GM12878 (cell line): ENCODE results near the gene RERE. TPM values are rescaled to one million over a fixed set of nuclear protein-coding genes. Genes with fewer than 3 reads are reported as not detected.

Experiments used
- ATAC-seq: fragments of 200-7000 bp; cut with Tn5 transposase; 3 replicates; pipeline ENCODE4 v1.9.1; 2020; ENCODE audit warnings: mild to moderate bottlenecking, moderate library complexity
- BruUV-seq: library from RNA; stranded (reverse); fragments of 400-500 nt; replicated peaks from 2 replicates; lab custom pipeline; 2021; lab: Mats Ljungman, UMichigan
- CTCF ChIA-PET: fragments of 300-600 bp; sonication (Branson Sonifier 250); formaldehyde crosslinking; extraction: SDS; loops from one replicate; lab custom pipeline; 2021; ENCODE audit warnings: inconsistent platforms; lab: Yijun Ruan, JAX
- POLR2A ChIA-PET: fragments of 350-600 bp; formaldehyde crosslinking; extraction: SDS; loops from one replicate; lab custom pipeline; 2021; ENCODE audit warnings: inconsistent platforms; lab: Charles Lee
- RAD21 ChIA-PET: fragments of 300-600 bp; sonication (Branson Sonifier 250); formaldehyde crosslinking; loops from one replicate; lab custom pipeline; 2023; ENCODE audit warnings: antibody characterized with exemption; ENCODE audit not compliant: unreplicated experiment; lab: Charles Lee
- SMC1A ChIA-PET: fragments of 300-600 bp; sonication (Branson Sonifier 250); formaldehyde crosslinking; loops from one replicate; lab custom pipeline; 2023; ENCODE audit not compliant: unreplicated experiment, uncharacterized antibody; lab: Charles Lee
- DNase-seq: peaks from one replicate; pipeline ENCODE4 v3.0.0-alpha.2; 2011; ENCODE audit warnings: low read depth, low spot score
- FAIRE-seq: peaks from 3 replicates; lab custom pipeline; 2011; peaks lifted over from hg19 to GRCh38; lab: Jason Lieb, UNC
- H2AFZ ChIP-seq: 2 replicates; pipeline ENCODE4 v1.6.0; 2011; ENCODE audit warnings: low read depth, low read length, control low read depth; ENCODE audit not compliant: control insufficient read depth
- H3K27ac ChIP-seq: 2 replicates; pipeline ENCODE4 v1.5.1; 2011; ENCODE audit warnings: control low read depth; ENCODE audit not compliant: control insufficient read depth, insufficient read depth
- H3K27me3 ChIP-seq, 2 experiments: replicated peaks in 1 of 2; 2 replicates each; pipeline versions ENCODE4 v1.6.0 to v1.6.1; 2011; ENCODE audit warnings: low read length in 1 of 2; ENCODE audit not compliant: control insufficient read depth in 2 of 2, insufficient read depth in 2 of 2
- H3K36me3 ChIP-seq, 2 experiments: 2 replicates each; pipeline ENCODE4 v1.5.1; 2011; ENCODE audit warnings: low read length in 1 of 2; ENCODE audit not compliant: control insufficient read depth in 2 of 2, insufficient read depth in 2 of 2
- H3K4me1 ChIP-seq: 2 replicates; pipeline ENCODE4 v1.6.1; 2011; ENCODE audit warnings: mild to moderate bottlenecking, low read length, moderate library complexity, mixed read lengths; ENCODE audit not compliant: control insufficient read depth, insufficient read depth
- H3K4me2 ChIP-seq: 2 replicates; pipeline ENCODE4 v1.6.0; 2011; ENCODE audit warnings: control low read depth; ENCODE audit not compliant: control insufficient read depth, insufficient read depth
- H3K4me3 ChIP-seq: fragments of 200-600 bp; sonication (generic); 2 replicates; pipeline ENCODE4 v1.5.1; 2016
- H3K79me2 ChIP-seq: 2 replicates; pipeline ENCODE4 v1.6.0; 2011; ENCODE audit warnings: low read length; ENCODE audit not compliant: control insufficient read depth, insufficient read depth
- H3K9ac ChIP-seq: 2 replicates; pipeline ENCODE4 v1.8.0; 2011; ENCODE audit warnings: low read length, control low read depth, mixed read lengths; ENCODE audit not compliant: control insufficient read depth, insufficient read depth
- H3K9me3 ChIP-seq: replicated peaks from 3 replicates; pipeline ENCODE4 v1.5.1; 2011; ENCODE audit warnings: mild to moderate bottlenecking, low read length; ENCODE audit not compliant: control insufficient read depth, insufficient read depth
- H4K20me1 ChIP-seq: 2 replicates; pipeline ENCODE4 v1.6.0; 2011; ENCODE audit not compliant: control insufficient read depth, insufficient read depth
- BMI1 ChIP-seq: fragments of 450-650 bp; IDR thresholded peaks from 2 replicates; pipeline ENCODE4 v1.6.1; 2016; ENCODE audit warnings: mild to moderate bottlenecking, moderate library complexity, borderline replicate concordance
- CHD2 ChIP-seq: IDR thresholded peaks from 2 replicates; pipeline ENCODE4 v1.6.1; 2011; ENCODE audit warnings: low read depth, low read length, improper control_type of control experiment, borderline replicate concordance
- EP300 ChIP-seq, 2 experiments: fragments of 150-350 bp in 1 of 2; IDR thresholded peaks; 2 replicates each; pipeline ENCODE4 v1.6.1; 2011 to 2012; ENCODE audit warnings: low read depth in 2 of 2, low read length in 2 of 2, borderline replicate concordance in 1 of 2, improper control_type of control experiment in 1 of 2, inconsistent platforms in 1 of 2; ENCODE audit not compliant: control insufficient read depth in 1 of 2
- HDAC2 ChIP-seq: fragments of 200-600 bp; sonication (generic); IDR thresholded peaks from 2 replicates; pipeline ENCODE4 v1.6.1; 2017
- IKZF1 ChIP-seq: fragments of 450-650 bp; conservative IDR thresholded peaks from 2 replicates; pipeline ENCODE4 v1.6.1; 2017; ENCODE audit warnings: antibody characterized with exemption, mild to moderate bottlenecking
- MTA3 ChIP-seq: IDR thresholded peaks from 2 replicates; pipeline ENCODE4 v1.6.1; 2012; ENCODE audit warnings: low read length, inconsistent platforms, borderline replicate concordance
- POU2F2 ChIP-seq: IDR thresholded peaks from 3 replicates; pipeline ENCODE4 v1.6.1; 2011; ENCODE audit warnings: low read depth, mild to moderate bottlenecking, low read length, borderline replicate concordance
- RAD21 ChIP-seq: IDR thresholded peaks from 2 replicates; pipeline ENCODE4 v1.6.1; 2011; ENCODE audit warnings: mild to moderate bottlenecking, low read depth, low read length, moderate library complexity; ENCODE audit not compliant: insufficient read depth
- SMAD1 ChIP-seq: fragments of 450-650 bp; IDR thresholded peaks from 2 replicates; pipeline ENCODE4 v1.6.1; 2018; ENCODE audit warnings: mild to moderate bottlenecking, low read depth; ENCODE audit not compliant: partially characterized antibody
- SMARCA5 ChIP-seq: fragments of 450-650 bp; IDR thresholded peaks from 2 replicates; pipeline ENCODE4 v1.6.1; 2017; ENCODE audit warnings: mild to moderate bottlenecking
- SMC3 ChIP-seq: IDR thresholded peaks from 2 replicates; pipeline ENCODE4 v1.6.1; 2011; ENCODE audit warnings: low read length, improper control_type of control experiment, borderline replicate concordance
- YY1 ChIP-seq: IDR thresholded peaks from 2 replicates; pipeline ENCODE4 v1.6.1; 2011; ENCODE audit warnings: low read depth, mild to moderate bottlenecking, low read length
- WGBS: methylation state at CpG from one replicate; pipeline ENCODE4 v1.1.6; 2016; ENCODE audit warnings: low lambda C conversion rate; ENCODE audit not compliant: insufficient replicate concordance, insufficient coverage; ENCODE audit errors: missing lambda C conversion rate; 5-methylcytosine and 5-hydroxymethylcytosine counted together
- in situ Hi-C: fragments of 300-500 bp; cut with MboI; formaldehyde crosslinking; loops from 9 replicates; pipeline ENCODE4 v1.14.3; 2018; ENCODE audit warnings: mixed read lengths
- intact Hi-C: fragments of 100-400 bp; cut with micrococcal nuclease; formaldehyde crosslinking; loops from one replicate; pipeline ENCODE4 v1.14.2; 2022; ENCODE audit not compliant: unreplicated experiment
- polyA plus RNA-seq, 11 experiments: library from polyadenylated mRNA; depleted of rRNA in 4 of 11; unstranded in 6 of 11; stranded (reverse) in 5 of 11; fragments of >200 nt; fragmentation: Nextera tagmentation in 4 of 11; fragmentation: Illumina TruSeq in 1 of 11; extraction: Ambion mirVana in 4 of 11; extraction: Trizol in 1 of 11; gene quantifications; 1 replicate in 1 of 11; 2 replicates in 10 of 11; pipeline versions ENCODE4 v1.2.1 to v1.2.3, GENCODE V29; 2011 to 2016; ENCODE audit warnings: inconsistent platforms in 2 of 11, missing spikeins in 2 of 11, low read depth in 1 of 11
- total RNA-seq, 4 experiments: library from RNA; depleted of rRNA in 3 of 4; stranded (reverse); fragments of >200 nt in 3 of 4; fragmentation: Illumina TruSeq in 1 of 4; extraction: Trizol in 1 of 4; gene quantifications; 2 replicates each; pipeline versions ENCODE4 v1.2.1 to v1.2.3, GENCODE V29; 2013 to 2021
- TF ChIP-seq, protein P1 (sequence below): fragments of 450-650 bp; IDR thresholded peaks from 2 replicates; pipeline ENCODE4 v1.6.1; 2017; ENCODE audit warnings: borderline replicate concordance
- TF ChIP-seq, protein P2 (sequence below): fragments of 450-650 bp; IDR thresholded peaks from 2 replicates; pipeline ENCODE4 v1.6.1; 2014; ENCODE audit warnings: mild to moderate bottlenecking
- TF ChIP-seq, protein P3 (sequence below), 3 experiments: IDR thresholded peaks in 2 of 3; conservative IDR thresholded peaks in 1 of 3; 2 replicates each; pipeline ENCODE4 v1.5.1; 2011; ENCODE audit warnings: low read depth in 3 of 3, low read length in 3 of 3, mild to moderate bottlenecking in 3 of 3, control low read depth in 2 of 3, moderate library complexity in 2 of 3, inconsistent platforms in 1 of 3, mixed read lengths in 1 of 3; ENCODE audit not compliant: control insufficient read depth in 2 of 3, insufficient read depth in 1 of 3; ENCODE audit errors: extremely low read depth in 1 of 3
- TF ChIP-seq, protein P4 (sequence below): fragments of 450-650 bp; IDR thresholded peaks from 2 replicates; pipeline ENCODE4 v1.6.1; 2017; ENCODE audit warnings: low read depth, mild to moderate bottlenecking, moderate library complexity

Gene RERE
- total and polyA plus RNA-seq, 10 of the 15 experiments (the other 5 are each of a cell fraction or from before 2014, with no cell fraction given), result 5.2 to 60.5 (median 20.2) TPM

DNA sequence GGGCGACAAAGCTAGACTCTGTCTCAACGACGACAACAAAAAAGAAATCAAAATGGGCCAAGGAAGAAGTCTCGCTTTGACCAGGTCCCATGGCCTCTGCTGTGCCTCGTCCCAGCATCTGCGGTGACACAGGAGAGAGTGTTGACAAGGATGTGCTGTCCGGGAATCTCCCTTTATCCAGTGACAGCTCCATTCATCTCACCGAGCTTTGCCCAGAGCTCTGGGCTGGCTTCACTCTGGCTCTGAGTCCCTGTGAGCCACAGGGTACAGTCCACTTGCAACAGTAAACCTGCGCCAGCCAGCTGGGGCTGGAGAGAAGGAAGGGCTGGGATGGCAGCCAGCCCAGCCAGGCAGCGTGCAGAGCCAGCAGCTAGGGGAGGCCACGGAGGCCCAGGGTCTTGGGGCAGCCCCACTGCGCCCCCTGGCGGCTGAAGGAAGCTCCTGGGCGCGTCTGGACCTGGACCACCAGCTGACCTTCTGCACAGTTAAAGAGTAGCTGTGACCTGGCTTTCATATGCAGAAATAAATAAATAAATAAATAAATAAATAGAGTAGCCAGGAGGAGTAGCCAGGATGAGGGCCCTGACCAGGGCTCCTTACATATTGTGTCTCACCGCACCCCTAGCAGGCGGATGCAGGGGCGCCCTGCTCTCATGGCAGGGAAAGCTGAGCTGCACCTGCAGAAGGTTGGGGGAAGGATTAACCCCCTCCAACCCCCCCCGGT, 31.4 kb upstream of the RERE start:
- Histone ChIP-seq H3K4me2 (no peak overlapping the region; the same call in 1 of the 2 replicates), H3K27me3 (no peaks in the 10 kb centered on the region), H3K9ac (no peak overlapping the region), H3K27ac (no peak overlapping the region), H3K79me2 (peaks cover 1% of the 10 kb centered on the region; the same call in 1 of the 2 replicates), H2AFZ (no peak overlapping the region; the same call in 1 of the 2 replicates), H3K36me3 (no peaks in the 10 kb centered on the region), H3K9me3 (no peaks in the 10 kb centered on the region), H3K4me3 (no peak overlapping the region), H3K4me1 (peaks cover 2% of the 10 kb centered on the region; the same call in 1 of the 2 replicates), H4K20me1 (no peaks in the 10 kb centered on the region)
- POLR2A ChIA-PET, result interaction anchor here (0.5 to 2.1 kb wide), 13 partner anchors 13 to 751 kb away, joined by 3 to 5 read pairs (median 4); no protein-coding TSS in a partner anchor
- in situ Hi-C loops (no loop called here), intact Hi-C loops (loop anchor here (1.0 to 2.0 kb wide), 2 partner anchors 120 to 288 kb away; no protein-coding TSS in a partner anchor)
- no TSS peak for BruUV-seq
- DNase-seq, result no peak
- 44% methylated on average over 19 of the region's 19 CpGs for WGBS
- RAD21 ChIA-PET, result interaction anchor here (0.5 to 4.4 kb wide), 57 partner anchors 9 to 834 kb away, joined by 3 to 88 read pairs (median 4); partner anchors contain the start of gene ENO1
- SMC1A ChIA-PET, result interaction anchor here (0.6 to 5.8 kb wide), 51 partner anchors 9 to 471 kb away, joined by 3 to 101 read pairs (median 4); partner anchors contain the start of gene ENO1
- CTCF ChIA-PET, result interaction anchor here (0.6 to 7.9 kb wide), 106 partner anchors 9 to 873 kb away, joined by 3 to 143 read pairs (median 4); no protein-coding TSS in a partner anchor
- ATAC-seq, result peak; percentile 98
- FAIRE-seq, result peak; percentile 92
- TF ChIP-seq SMARCA5, result 0 out of 2 replicates have a peak, but pooled peaks have one; percentile 57
- no peak for TF ChIP-seq MTA3
- TF ChIP-seq, protein P1, sequence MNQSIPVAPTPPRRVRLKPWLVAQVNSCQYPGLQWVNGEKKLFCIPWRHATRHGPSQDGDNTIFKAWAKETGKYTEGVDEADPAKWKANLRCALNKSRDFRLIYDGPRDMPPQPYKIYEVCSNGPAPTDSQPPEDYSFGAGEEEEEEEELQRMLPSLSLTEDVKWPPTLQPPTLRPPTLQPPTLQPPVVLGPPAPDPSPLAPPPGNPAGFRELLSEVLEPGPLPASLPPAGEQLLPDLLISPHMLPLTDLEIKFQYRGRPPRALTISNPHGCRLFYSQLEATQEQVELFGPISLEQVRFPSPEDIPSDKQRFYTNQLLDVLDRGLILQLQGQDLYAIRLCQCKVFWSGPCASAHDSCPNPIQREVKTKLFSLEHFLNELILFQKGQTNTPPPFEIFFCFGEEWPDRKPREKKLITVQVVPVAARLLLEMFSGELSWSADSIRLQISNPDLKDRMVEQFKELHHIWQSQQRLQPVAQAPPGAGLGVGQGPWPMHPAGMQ, result no peak
- TF ChIP-seq, protein P2, sequence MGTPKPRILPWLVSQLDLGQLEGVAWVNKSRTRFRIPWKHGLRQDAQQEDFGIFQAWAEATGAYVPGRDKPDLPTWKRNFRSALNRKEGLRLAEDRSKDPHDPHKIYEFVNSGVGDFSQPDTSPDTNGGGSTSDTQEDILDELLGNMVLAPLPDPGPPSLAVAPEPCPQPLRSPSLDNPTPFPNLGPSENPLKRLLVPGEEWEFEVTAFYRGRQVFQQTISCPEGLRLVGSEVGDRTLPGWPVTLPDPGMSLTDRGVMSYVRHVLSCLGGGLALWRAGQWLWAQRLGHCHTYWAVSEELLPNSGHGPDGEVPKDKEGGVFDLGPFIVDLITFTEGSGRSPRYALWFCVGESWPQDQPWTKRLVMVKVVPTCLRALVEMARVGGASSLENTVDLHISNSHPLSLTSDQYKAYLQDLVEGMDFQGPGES, result no peak
- TF ChIP-seq, protein P3, sequence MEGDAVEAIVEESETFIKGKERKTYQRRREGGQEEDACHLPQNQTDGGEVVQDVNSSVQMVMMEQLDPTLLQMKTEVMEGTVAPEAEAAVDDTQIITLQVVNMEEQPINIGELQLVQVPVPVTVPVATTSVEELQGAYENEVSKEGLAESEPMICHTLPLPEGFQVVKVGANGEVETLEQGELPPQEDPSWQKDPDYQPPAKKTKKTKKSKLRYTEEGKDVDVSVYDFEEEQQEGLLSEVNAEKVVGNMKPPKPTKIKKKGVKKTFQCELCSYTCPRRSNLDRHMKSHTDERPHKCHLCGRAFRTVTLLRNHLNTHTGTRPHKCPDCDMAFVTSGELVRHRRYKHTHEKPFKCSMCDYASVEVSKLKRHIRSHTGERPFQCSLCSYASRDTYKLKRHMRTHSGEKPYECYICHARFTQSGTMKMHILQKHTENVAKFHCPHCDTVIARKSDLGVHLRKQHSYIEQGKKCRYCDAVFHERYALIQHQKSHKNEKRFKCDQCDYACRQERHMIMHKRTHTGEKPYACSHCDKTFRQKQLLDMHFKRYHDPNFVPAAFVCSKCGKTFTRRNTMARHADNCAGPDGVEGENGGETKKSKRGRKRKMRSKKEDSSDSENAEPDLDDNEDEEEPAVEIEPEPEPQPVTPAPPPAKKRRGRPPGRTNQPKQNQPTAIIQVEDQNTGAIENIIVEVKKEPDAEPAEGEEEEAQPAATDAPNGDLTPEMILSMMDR (IDR thresholded peaks at IDR 0.05 in 2 of 3, conservative IDR thresholded peaks at IDR 0.05 in 1 of 3; ENCODE audit: control insufficient read depth in 2 of 3, extremely low read depth in 1 of 3, insufficient read depth in 1 of 3, low read depth in 3 of 3, low read length in 3 of 3), result peak; percentile 82 to 95 (median 87)
- TF ChIP-seq POU2F2, result 0 out of 3 replicates have a peak, but pooled peaks have one; percentile 17
- TF ChIP-seq SMAD1, result no peak
- TF ChIP-seq IKZF1, result 0 out of 2 replicates have a peak, but pooled peaks have one; percentile 18
- TF ChIP-seq, protein P4, sequence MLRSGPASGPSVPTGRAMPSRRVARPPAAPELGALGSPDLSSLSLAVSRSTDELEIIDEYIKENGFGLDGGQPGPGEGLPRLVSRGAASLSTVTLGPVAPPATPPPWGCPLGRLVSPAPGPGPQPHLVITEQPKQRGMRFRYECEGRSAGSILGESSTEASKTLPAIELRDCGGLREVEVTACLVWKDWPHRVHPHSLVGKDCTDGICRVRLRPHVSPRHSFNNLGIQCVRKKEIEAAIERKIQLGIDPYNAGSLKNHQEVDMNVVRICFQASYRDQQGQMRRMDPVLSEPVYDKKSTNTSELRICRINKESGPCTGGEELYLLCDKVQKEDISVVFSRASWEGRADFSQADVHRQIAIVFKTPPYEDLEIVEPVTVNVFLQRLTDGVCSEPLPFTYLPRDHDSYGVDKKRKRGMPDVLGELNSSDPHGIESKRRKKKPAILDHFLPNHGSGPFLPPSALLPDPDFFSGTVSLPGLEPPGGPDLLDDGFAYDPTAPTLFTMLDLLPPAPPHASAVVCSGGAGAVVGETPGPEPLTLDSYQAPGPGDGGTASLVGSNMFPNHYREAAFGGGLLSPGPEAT, result no peak
- no peak for TF ChIP-seq CHD2
- TF ChIP-seq HDAC2, result no peak
- no peak for TF ChIP-seq EP300 (IDR thresholded peaks at IDR 0.05; ENCODE audit: borderline replicate concordance in 1 of 2, control insufficient read depth in 1 of 2, low read depth in 2 of 2, low read length in 2 of 2)
- peak; percentile 87 for TF ChIP-seq RAD21
- TF ChIP-seq BMI1, result no peak
- peak; percentile 87 for TF ChIP-seq SMC3
- TF ChIP-seq YY1, result peak; percentile 68; the same call in 1 of the 2 replicates
